GM18858 (cell line): ENCODE results near the gene AKAP9.
A peak's percentile ranks its signal among the peaks of the same experiment; 100 is the strongest.
"Not testable (repeated sequence)": the region's sequence is repeated elsewhere in the genome, so short reads cannot be mapped to it uniquely, and the experiment has no call there.

Experiments used
- ATAC-seq: cut with Tn5 transposase; IDR thresholded peaks from one replicate; pipeline ENCODE4 v1.9.1; 2021; ENCODE audit not compliant: unreplicated experiment

The AKAP9 gene

DNA sequence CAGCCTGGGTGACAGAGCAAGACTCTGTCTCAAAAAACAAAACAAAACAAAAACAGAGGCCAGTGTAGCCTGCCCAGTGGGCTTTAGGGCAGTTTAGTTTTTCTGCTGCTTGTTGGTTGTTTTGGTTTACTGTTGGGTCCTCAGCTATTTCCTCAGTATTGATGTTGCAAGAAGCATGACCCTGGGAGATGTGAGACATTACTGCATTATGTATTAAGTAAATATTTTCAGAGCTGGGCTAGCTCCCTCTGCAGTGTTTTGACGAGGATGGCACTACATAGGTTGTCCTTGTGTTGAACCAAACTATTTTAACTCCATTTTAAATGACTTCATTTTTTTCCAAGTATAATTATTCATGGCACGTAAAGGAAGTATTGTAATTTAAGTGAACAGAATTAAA, 4.8 kb downstream of the AKAP9 start:
- ATAC-seq, result no peak

GRCh38 chr7:91946549-91946948, 5.9 kb downstream of the AKAP9 start:
- ATAC-seq, result no peak

- no peak for ATAC-seq
These were observed 7.3 kb downstream of the AKAP9 start for GRCh38 chr7:91947948-91948347.

GRCh38 chr7:91949221-91950009, 8.8 kb downstream of the AKAP9 start:
- peak; percentile 59 for ATAC-seq

GRCh38 chr7:91953618-91954017, 13.0 kb downstream of the AKAP9 start:
- ATAC-seq, result no peak

DNA sequence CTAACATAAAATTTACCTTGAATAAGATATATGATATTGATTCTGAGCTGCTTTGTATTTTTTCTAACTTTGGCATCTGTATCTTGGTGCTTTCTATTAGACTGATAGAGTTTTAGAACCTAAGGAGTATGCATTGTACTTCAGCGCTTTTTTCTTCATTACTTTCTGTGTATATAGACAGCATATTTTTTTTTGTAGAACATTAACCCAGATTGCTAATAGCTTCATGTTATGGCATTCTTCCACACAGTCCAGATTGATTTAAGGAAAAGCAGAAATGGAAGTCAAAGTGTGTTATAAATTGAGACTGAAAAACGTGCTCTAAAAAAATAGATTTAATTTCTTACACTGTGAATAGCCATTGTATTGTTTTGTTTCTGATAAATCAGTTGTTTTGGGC, 15.8 kb downstream of the AKAP9 start:
- not testable (repeated sequence) for ATAC-seq

GRCh38 chr7:91957232-91957631, 16.6 kb downstream of the AKAP9 start:
- no peak for ATAC-seq

DNA sequence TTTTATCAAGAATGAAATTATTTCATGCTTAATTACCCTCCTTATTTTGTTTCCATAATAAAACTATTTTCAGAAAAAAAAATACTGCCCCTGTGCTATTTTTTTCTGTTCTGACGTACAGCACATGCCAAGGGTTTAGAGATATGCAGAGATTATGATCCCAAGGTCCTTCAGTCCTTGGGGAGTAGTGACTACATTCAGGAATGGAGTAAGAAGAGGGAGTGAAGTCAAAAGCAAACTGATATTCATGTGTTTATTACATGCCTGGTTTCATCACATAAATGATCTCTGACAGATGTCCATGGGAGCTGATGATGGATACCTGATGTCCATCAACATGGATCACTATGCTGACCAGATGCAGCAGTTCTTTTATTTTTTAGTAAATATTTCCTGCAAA, 17.2 kb downstream of the AKAP9 start:
- no peak for ATAC-seq

DNA sequence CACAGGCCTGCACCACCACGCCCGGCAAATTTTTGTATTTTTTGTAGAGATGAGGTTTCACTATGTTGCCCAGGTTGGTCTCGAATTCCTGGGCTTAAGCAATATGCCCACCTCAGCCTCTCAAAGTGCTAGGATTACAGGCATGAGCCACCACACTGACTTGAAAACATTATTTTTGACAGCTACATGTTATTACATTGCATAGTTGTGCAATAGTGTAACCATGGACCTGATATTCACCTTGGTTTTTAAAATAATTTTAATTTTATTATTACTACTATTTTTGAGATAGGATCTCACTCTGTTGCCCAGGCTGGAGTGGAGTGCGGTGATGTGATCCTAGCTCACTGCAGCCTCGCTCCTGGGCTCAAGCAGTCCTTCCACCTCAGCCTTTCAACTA, 18.4 kb downstream of the AKAP9 start:
- ATAC-seq, result no peak

DNA sequence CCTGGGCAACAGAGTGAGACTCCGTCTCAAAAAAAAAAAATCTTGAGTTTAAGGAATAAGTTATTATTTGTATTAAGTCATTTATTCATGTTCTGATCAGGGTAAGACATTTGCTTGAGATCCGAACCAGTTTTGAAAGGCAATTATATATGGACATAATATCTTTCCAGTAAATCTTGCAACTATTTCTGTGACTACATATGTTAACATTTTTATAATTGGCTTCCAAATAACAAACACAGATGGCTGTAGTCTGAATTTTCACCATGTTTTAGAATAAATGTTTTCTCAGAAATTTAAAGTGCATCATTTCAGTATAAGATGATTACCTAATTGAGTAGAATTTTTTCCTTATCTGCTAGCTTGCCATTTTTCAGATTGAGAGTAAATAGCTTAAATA, 21.2 kb downstream of the AKAP9 start:
- ATAC-seq, result no peak

DNA sequence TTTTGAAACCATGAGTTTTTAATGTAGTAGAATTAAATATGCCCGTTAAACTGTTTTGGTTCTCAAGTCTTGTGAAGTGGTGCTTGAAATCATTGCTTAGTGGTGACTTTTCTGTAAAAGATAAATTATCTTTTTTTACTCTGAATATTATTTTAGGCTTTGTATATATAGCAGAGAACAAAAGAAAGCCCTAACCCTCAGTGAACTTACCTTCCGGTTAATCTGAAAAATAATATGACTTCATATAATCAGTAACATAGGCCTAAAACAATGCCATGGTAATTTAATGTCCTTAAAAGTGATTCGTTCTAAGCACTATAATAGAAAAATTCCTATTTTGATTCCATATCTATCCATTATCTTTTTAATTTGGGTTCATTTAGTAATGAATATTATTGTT, 21.8 kb downstream of the AKAP9 start:
- no peak for ATAC-seq

GRCh38 chr7:91967513-91967912, 26.9 kb downstream of the AKAP9 start:
- ATAC-seq, result not testable (repeated sequence)

DNA sequence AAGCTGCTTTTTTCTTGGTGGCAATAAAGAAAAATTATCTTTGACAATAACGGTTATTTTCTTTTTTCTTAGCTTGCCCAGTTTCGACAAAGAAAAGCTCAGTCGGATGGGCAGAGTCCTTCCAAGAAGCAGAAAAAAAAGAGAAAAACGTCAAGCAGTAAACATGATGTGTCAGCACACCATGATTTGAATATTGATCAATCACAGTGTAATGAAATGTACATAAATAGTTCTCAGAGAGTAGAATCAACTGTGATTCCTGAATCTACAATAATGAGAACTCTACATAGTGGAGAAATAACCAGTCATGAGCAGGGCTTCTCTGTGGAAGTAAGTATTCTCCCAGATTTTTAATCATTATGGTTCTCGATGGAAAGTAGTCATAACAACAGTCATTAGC, 33.0 kb downstream of the AKAP9 start:
- ATAC-seq, result no peak

- ATAC-seq, result no peak
These were observed 33.4 kb downstream of the AKAP9 start for GRCh38 chr7:91974066-91974465.

- no peak for ATAC-seq
These were observed 36.1 kb downstream of the AKAP9 start for GRCh38 chr7:91976743-91977142.

- no peak for ATAC-seq
These were observed 38.9 kb downstream of the AKAP9 start for GRCh38 chr7:91979590-91979989.

DNA sequence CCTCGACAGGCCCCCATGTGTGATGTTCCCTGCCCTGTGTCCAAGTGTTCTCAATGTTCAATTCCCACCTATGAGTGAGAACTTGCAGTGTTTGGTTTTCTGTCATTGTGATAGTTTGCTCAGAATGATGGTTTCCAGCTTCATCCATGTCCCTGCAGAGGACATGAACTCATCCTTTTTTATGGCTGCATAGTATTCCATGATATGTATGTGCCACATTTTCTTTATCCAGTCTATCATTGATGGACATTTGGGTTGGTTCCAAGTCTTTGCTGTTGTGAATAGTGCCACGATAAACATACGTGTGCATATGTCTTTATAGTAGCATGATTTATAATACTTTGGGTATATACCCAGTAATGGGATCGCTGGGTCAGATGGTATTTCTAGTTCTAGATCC, 41.7 kb downstream of the AKAP9 start:
- ATAC-seq, result not testable (repeated sequence)

DNA sequence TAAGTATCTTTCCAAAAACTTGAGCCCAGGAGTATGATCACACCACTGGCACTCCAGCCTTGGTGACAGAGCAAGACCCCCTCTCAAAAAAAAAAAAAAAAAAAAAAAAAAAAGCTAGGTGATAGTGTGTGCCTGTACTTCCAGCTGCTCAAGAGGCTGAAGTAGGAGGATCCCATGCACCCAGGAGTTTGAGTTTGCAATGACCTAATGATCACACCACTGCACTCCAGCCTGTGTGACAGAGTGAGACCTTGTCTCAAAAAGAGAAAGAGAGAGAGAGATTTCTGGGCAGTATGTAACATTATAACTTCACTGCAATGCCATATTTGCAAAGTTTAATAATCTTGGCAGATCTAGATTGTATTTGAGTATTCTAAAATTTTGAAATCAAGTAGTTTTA, 47.6 kb downstream of the AKAP9 start:
- ATAC-seq, result no peak

DNA sequence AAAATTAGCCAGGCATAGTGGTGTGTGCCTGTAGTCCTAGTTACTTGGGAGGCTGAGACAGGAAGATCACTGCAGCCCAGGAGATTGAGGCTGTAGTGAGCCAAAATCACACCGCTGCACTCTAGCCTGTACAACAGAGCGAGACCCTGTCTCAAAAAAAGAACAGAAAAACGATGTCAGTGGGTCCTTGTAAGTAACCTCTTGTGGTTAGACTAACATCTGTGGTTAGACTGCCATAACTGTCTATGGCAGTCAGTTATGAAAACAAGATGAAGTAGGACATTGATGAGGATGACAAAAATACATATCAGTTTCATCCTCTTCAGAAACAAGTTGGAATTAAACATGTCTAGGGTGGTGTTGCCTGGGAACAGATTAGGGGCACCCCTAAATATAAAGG, 53.3 kb downstream of the AKAP9 start:
- no peak for ATAC-seq

DNA sequence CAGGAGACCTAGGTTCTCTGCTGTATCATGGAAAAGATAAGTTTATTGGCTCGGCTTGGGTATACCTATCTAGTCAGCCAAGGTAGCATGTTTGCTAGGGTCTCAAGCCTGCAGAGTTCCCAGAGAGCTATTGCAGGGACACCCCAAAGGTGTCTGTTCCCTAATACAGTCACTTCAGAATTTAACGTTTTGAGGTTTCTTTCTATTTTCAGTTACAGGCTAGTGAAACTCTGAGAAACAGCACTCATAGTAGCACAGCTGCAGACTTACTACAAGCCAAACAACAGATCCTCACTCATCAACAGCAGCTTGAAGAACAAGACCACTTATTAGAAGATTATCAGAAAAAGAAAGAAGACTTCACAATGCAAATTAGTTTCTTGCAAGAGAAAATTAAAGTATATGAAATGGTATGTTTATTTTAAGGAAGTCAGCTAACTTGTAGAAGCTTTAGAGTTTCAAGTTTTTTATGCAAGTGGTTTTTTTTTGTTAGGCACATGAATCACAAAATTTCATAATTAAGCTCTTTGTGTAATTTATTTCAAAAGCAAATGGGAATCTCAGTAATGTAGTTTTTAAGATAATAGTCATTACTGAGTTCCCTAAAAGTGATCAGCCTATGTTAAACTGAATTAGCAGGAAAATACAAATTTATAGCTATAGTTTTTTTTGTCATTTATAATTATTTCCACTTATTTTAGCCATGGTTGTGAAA, 54.9 kb downstream of the AKAP9 start:
- ATAC-seq, result peak; percentile 97

GRCh38 chr7:91999631-92000565, 59.2 kb downstream of the AKAP9 start:
- no peak for ATAC-seq
